Ureter (tissue), 1 donor: ENCODE data around the gene PA2G4. TPM values are rescaled to one million over a fixed set of nuclear protein-coding genes. Genes with fewer than 3 reads are reported as not detected.
"Not testable (repeated sequence)": the region's sequence is repeated elsewhere in the genome, so short reads cannot be mapped to it uniquely, and the experiment has no call there.

Source experiments
- DNase-seq: peaks from one replicate; pipeline ENCODE4 v3.0.0-alpha.2; 2020; ENCODE audit warnings: low spot score
- total RNA-seq: library from RNA; stranded (reverse); gene quantifications from one replicate; pipeline ENCODE4 v1.2.4, GENCODE V29; 2023
- donor health status: DM: yes; HTN: yes; CAD: no.

The PA2G4 gene
- total RNA-seq, 1 donor from 2014 or later, result 139 TPM

DNA sequence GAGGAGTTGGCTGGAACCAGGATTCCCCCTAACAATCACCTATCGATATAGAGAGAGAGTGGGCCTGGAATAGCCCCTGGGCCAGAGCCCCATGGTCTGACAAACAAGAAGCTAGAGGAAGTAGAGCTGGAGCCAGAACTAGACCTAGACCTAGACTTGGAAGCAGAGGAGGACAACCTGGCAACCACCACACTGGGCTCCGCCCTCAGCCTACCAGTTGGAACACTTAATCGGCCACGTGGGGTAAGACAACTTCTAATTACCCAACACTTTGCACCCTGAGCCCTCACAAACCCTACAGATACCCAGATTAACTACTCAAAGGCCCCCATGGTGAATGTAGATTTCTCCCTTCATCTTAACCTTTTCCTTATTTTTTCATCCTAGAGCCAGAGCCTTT, 4.6 kb upstream of the PA2G4 start:
- no peak for DNase-seq

DNA sequence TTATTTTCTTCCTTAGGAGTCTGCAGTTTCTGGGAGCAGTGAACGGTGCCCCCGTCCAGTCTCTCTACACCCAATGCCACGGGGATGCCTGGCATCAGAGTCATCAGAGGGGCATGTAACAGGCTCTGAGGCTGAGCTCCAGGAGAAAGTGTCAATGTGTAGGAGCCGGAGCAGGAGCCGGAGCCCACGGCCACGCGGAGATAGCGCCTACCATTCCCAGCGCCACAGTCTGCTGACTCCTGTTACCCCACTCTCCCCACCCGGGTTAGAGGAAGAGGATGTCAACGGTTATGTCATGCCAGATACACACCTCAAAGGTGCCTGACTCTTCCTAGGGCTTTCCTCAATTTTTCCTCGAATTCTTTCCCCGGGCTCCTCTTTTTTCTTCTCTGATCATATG, 3.3 kb upstream of the PA2G4 start:
- no peak for DNase-seq

DNA sequence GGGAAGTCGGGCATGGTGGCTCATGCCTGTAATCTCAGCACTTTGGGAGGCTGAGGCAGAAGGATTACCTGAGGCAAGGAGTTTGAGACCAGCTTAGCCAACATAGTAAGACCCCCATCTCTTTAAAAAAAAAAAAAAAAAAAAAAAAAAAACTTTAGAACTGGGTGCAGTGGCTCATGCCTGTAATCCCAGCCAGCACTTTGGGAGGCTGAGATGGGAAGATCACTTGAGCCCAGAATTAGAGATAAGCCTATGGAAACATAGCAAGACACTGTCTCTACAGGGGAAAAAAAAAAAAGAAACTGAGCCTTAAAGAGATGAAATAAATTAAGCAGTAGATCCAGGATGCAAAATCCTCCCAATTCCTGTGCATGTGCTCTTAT, 1.7 kb upstream of the PA2G4 start:
- DNase-seq, result no peak

DNA sequence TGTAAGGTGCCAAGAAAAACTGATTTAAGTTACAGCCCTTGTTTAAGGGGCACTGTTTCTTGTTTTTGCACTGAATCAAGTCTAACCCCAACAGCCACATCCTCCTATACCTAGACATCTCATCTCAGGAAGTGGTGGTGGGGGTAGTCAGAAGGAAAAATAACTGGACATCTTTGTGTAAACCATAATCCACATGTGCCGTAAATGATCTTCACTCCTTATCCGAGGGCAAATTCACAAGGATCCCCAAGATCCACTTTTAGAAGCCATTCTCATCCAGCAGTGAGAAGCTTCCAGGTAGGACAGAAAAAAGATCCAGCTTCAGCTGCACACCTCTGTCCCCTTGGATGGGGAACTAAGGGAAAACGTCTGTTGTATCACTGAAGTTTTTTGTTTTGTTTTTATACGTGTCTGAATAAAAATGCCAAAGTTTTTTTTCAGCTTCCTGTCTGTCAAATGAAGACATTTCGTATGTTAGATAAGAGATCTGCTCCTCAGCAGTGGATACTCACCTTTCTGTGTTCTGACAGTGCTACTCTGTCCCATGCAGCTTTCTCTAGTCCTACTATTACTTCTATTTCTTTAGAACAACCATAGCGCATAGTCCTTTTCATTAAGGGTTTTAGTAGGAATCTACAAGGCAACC, 1.2 kb upstream of the PA2G4 start:
- no peak for DNase-seq

DNA sequence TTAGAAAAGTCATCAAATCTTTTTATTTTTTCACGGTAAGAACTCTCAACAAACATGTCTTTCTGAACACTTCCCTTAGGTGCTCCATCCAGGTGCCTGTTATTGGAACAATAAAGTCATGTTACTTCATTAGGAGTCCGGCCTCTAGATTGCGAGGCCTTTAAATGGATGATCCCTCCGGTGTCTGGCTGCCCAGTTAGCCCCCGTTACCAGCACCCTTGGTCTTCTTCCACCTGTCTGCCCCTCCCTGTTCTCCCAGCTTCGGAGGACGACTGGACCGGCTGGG, 593 bp upstream of the PA2G4 start:
- DNase-seq, result no peak

DNA sequence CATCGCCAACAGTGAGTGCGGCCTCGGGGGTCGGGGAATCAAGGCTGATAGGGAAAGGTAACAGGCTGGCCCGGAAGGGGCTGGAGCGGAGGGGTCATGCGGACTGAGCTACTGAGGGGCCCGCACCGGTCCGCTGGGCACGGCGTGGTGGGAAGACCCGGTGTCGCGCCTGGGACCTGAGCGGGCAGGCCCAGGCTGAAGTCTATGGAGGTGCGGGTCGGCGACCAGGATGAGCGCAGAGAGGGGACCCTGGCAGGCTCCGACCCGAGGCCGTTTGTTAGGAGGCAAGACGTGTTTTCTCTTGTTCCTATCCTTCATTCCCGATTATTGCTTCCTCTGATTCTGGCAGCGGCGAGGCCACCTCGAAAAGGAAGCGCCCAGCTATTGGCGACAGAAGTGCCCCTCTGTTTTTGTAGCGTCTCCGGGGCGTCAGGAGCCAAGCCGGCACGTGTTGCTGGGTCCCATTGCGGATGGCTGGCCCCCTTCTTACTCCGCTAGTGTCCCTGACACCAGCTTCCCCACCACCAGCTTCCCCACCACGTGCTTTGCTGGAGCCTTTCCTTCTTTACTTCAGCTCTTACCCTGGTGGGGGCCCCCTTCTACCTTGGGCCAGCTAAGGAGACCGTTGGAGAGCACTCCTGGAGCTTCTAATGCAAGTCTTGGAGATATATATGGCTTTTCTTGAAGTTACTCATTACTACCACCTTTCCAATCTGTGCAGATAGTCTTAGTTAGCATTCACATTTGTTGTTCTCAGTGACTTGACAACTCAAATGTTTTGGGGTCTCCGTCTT, 653 bp downstream of the PA2G4 start:
- no peak for DNase-seq

DNA sequence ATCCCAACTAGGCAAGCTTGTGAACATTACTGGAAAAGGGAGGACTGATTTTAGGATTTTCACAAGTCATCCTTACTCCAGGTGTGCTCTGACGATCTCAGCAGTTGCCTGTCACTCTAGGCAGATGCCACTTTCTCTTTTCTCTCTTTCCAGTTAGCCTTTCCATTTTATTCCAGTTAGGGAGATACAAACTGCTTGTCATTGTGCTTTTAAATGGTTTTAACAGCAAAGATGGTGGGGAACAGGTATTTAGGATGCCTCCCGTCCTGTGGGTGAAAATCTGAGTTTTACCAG, 1.2 kb downstream of the PA2G4 start:
- DNase-seq, result no peak

DNA sequence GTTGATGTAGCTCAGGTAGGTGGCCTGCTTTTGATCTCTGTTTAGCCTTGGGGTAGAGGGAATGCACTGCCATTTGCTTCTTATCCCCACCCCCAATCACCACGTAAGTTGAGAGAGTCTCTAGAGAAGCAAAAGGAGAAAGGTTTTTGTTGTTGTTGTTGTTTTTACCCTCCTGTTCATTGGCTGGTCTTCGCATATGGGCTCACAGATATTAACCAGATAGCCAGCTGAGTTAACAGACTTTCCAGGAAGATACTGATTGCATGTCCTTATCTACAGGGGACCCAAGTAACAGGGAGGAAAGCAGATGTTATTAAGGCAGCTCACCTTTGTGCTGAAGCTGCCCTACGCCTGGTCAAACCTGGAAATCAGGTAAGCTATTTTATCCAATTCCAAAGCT, 2.9 kb downstream of the PA2G4 start:
- no peak for DNase-seq

DNA sequence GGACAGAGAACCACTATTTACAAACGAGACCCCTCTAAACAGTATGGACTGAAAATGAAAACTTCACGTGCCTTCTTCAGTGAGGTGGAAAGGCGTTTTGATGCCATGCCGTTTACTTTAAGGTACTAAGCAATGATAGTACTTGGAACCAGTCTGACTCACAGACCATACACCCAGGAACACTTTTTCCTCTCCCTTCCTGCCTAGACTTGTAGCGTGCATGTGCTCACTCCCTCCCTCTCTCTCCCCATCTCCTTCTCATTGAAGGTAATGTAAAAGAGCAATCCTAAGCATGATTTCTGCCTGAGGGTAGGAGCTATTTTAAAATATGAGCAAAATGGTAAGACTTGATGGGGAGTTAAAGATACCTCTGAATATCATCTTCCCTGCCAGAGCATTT, 6.2 kb downstream of the PA2G4 start:
- no peak for DNase-seq

DNA sequence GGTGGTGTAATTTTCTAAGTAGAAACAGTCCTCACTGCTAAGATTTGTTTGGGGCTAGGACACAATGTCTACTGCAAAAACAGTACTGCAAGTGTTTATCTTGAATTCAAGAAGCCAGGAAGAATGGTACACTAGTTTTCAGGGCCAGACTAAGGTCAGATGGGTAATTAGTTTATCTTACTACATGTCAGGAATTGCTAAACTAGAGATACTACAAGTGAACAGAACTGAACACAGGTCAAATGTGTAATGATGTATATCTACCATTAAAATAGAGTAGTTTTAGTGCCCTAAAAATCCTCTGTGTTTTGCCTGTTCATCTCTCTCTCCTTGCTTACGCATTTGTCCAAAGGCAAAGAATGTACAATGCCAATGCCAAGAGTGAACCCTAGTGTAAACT, 9.7 kb downstream of the PA2G4 start:
- DNase-seq, result no peak

DNA sequence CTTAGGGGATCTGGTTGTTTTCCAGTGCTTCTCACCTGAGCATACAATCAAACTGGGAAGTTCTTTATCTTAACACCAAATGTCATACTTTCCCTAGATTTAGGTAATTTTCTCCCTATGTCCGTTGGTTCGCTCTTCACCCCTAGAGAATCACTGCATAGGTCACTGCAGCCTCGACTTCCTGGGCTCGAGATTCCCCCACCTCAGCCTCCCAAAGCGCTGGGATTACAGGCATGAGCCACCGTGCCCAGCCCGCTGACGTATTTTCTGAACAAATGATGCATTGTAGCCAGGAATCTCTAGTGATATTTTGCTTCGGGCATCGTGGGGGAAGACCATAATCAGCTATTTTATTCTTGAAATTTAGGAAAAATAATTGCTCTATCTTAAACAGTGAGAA, 11.0 kb downstream of the PA2G4 start:
- no peak for DNase-seq

DNA sequence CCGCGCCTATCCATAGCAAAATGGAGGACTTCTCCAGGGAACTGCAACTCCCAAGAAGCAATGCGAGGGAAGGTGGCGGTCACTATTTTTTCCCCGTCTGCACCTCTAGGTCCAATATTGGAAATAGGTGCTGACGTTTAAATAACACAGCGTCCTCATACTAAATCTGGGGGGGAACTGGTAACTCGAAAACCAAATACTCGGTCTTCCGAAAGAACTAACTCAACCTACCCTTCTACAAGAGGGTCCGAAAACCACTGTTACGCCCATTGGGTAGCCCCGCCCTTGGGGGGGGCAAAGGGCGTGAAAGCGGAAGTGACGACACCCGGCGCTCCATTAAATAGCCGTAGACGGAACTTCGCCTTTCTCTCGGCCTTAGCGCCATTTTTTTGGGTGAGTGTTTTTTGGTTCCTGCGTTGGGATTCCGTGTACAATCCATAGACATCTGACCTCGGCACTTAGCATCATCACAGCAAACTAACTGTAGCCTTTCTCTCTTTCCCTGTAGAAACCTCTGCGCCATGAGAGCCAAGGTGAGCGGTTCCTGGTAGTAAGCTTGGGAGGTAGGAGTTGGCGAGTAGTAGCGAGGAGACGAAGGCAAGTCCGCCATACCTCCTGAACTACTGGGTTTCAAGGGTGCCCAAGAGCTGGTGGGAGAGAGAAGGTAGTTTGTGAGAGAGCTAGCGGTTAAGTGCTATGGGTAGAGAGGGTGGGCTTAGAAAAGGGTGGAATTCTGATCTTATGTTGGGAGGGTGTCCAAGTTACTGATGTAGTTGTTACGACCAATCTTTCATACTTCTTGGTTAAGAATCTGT, 12.1 kb downstream of the PA2G4 start, which contains the start of gene RPL41:
TSS of gene RPL41 (plus strand) at position 367 of the 815 bp plus-strand sequence.
- peak; percentile 97 for DNase-seq

DNA sequence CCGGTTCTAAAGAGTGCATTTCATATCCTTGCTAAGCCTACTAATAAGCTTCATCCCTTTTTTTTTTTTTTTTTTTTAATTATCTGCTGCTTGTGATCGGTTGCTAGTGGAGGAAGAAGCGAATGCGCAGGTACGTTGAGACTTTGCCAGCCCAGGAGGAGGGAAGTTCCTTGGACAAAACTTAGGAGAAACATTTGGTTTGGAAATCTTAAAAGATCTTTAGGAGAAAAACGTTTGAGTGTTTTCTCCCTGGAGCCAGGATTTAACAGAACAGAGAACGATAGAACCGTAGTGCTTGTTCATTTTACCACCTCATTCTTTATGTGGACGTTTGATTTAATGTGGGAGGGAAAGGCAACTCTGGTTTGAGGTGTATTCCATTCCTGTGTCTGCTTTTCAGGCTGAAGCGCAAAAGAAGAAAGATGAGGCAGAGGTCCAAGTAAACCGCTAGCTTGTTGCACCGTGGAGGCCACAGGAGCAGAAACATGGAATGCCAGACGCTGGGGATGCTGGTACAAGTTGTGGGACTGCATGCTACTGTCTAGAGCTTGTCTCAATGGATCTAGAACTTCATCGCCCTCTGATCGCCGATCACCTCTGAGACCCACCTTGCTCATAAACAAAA, 12.8 kb downstream of the PA2G4 start:
- DNase-seq, result not testable (repeated sequence)

DNA sequence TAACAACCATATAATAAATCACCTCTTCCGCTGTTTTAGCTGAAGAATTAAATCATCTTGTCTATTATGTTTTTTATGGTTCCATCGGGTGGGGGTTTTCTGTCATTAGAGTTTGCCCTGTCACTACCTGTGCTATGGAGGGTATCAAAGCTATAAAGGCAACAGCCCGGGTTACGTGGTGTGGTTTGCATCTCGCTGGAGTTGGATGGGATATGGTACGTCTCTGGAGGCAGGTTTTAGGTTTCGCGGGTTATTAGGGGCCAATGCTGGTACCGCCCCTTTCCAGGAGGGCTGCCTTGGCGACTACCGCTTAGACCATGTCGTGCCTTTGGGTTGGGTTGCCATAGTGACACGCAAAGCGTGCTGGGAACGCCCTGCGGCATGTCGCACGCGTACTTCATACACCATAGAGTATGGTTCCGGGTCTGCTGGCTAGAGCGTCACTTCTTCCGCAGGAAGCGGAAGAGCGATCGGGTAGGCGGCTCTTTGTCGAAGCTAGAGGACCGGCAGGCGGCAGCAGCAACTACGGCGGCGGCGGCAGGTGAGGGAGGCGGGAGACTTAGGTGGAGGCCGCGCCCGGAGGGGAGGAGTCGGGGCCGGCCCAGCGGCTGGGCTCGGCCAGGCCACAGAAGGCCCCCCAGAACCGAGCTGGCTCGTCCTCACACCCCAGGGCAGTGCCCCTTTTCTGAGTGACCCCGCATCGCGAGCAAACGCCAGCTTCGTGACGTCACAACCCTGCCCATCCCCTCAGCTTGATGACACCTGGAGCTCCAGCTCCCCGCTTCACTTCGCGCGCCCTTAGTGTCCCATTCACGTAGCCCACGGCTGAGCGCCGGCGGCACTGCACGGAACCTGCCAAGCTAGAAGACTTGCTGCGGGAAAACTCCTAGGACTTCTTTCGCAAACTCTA, 13.7 kb downstream of the PA2G4 start, which contains the start of gene ZC3H10:
TSS of gene ZC3H10 (plus strand) at position 489 of the 910 bp plus-strand sequence. CDS start 2,297 bp downstream, outside the sequence.
- DNase-seq, result peak; percentile 99

DNA sequence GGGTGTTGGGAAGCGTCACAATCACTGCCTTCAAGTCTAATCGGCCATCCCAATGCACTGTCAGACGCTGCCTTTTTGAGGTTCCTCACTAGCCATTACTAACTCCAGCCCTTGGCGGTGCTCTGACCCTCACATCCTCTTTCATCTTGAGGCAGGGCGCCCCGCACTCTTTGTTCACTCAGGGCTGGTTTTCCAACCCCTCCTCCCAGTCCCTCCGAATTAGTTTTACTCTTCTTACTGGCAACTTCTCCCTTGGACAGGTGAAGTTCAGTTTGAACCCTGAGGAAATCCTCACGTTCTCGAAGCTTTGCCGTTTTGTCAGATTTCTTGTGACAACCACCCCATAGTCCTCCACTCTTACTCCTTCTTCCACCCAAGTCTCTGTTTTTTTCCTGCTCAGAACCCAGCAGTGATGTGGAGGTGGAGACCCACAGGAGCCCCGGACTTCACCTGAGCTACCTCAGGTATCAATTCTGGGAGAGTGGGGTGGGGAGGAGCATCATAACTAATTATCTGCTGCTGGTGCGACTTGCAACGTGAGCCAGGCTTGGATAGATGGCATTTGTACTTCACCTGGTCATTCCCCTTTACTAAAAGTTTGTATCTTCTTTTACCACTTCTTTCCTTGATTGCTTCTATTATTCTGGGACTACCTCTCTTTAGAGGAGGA, 14.5 kb downstream of the PA2G4 start:
- DNase-seq, result no peak

DNA sequence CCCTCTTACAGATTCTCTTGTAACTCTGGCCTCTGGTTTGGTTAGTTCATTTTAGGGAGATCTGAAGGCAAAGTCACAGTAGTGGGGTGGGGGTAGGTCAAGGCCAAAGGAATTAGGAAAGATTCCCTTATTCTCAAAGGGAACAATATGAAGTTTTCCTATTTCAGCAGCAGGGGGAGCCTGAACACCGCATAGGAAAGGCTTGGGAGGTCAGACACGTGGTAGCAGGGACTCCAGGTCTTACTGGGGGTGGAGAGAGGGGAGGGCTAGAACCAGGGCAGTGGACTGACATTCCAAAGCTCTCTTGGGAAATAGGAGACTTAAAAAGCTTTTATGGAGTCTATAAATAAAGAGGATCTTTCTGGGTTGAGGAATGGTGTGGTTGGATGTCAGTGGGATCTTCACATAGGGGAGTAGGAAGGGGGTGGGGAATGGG, 15.0 kb downstream of the PA2G4 start:
- peak; percentile 82 for DNase-seq

DNA sequence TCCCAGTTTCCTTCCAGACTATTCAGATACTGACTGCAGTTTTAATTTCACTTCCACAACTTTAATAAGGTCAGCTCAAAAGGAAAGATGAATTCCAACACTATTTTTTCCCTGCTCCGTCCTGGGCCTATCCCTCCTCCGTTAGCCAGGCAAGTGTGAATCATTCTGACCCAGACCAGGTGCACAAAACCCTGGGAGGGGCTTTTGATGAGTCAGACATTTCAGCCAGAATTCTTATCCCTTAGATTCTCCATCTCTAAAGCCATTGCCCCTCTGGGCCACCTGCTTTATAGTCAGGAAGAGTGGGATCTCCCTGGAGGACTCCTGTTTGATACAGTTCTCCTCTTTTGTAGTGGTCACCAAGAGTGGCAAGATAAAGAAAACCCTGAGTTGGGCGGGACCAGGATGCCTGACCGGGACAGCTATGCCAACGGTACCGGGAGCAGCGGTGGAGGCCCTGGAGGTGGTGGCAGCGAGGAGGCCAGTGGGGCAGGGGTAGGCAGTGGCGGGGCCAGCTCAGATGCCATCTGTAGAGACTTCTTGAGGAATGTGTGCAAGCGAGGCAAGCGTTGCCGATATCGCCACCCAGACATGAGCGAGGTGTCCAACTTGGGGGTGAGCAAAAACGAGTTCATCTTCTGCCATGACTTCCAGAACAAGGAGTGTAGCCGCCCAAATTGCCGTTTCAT, 15.9 kb downstream of the PA2G4 start:
- no peak for DNase-seq

DNA sequence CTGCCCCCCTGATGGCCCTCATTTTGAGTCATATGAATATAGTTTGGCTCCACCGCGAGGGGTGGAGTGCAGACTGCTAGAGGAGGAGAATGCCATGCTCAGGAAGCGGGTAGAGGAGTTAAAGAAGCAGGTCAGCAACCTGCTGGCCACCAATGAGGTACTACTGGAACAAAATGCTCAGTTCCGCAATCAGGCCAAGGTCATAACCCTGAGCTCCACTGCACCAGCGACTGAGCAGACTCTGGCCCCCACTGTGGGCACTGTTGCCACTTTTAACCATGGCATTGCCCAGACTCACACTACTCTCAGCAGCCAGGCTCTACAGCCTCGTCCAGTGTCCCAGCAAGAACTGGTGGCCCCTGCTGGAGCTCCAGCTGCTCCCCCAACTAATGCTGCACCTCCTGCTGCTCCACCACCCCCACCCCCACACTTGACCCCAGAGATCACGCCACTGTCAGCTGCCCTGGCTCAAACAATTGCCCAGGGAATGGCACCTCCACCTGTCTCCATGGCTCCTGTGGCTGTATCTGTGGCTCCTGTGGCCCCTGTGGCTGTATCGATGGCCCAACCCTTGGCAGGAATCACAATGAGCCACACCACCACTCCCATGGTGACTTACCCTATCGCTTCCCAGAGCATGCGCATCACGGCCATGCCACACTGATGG, 17.0 kb downstream of the PA2G4 start:
- no peak for DNase-seq

DNA sequence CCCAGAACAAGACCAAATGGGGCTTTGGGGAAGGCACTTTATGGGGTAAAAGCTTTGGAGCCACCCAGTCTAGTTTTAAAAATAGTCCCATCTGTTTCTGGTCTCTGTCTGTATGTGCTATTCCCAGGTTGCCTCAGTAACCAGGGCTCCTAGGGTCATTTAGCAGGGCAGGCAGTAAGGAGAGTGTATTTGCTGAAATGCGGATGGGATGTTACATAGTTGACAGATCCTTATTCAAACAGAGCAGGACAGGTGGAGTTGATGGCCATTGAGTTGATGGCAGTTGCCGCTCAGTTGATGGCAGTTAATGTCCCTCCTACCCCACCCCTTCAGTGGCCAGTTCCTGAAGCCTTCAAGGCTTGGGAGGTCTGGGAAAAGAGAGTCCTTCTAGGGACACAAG, 18.3 kb downstream of the PA2G4 start:
- no peak for DNase-seq

DNA sequence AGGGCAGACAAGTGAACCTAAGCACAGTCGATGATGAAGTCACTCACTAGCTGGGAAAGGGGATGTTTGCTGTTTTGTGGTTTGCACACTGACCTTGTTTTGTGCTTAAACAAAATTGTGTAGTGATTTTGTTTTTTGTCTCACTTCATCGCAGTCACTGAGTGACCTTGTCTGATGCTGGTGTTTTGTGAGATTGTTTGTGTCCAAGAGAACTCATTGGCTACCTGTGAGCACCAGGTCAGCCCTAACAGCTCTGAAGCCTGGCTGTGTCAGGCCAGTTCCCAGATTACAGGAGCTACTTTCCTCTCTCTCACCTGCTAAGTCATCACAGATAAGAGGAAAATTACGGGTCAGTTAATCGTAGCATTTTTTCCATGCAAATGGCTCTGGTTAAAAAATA, 19.8 kb downstream of the PA2G4 start:
- no peak for DNase-seq
